Smooth muscle cell (in vitro differentiated cells): ENCODE measurements around the gene ZIC2. TPM values are rescaled to one million over a fixed set of nuclear protein-coding genes. Genes with fewer than 3 reads are reported as not detected.

Experiments used
- DNase-seq: peaks from one replicate; lab custom pipeline; 2025; ENCODE audit not compliant: unreplicated experiment; lab: John Stamatoyannopoulos, UW
- H2AFZ ChIP-seq: fragments of 200-600 bp; sonication (generic); 2 replicates; pipeline ENCODE4 v1.6.0; 2016; ENCODE audit warnings: antibody characterized with exemption, low read depth, mild to moderate bottlenecking
- H3F3A ChIP-seq: fragments of 200-600 bp; sonication (generic); 2 replicates; pipeline ENCODE4 v1.6.0; 2017; ENCODE audit warnings: antibody characterized with exemption, low read depth
- H3K27ac ChIP-seq: fragments of 200-600 bp; sonication (generic); 2 replicates; pipeline ENCODE4 v1.5.1; 2016; ENCODE audit warnings: low read depth, mild to moderate bottlenecking
- H3K27me3 ChIP-seq: fragments of 200-600 bp; sonication (generic); 2 replicates; pipeline ENCODE4 v1.6.1; 2016; ENCODE audit warnings: low read depth, mild to moderate bottlenecking
- H3K36me3 ChIP-seq: fragments of 200-600 bp; sonication (generic); 2 replicates; pipeline ENCODE4 v1.5.1; 2016; ENCODE audit warnings: low read depth
- H3K4me1 ChIP-seq: fragments of 200-600 bp; sonication (generic); 2 replicates; pipeline ENCODE4 v1.5.1; 2016; ENCODE audit warnings: low read depth
- H3K4me2 ChIP-seq: fragments of 200-600 bp; sonication (generic); 2 replicates; pipeline ENCODE4 v1.6.0; 2016; ENCODE audit warnings: mild to moderate bottlenecking
- H3K4me3 ChIP-seq: fragments of 200-600 bp; sonication (generic); 2 replicates; pipeline ENCODE4 v1.5.1; 2016; ENCODE audit warnings: mild to moderate bottlenecking
- H3K79me2 ChIP-seq: fragments of 200-600 bp; sonication (generic); 2 replicates; pipeline ENCODE4 v1.6.0; 2016; ENCODE audit warnings: low read depth, mild to moderate bottlenecking
- H3K9ac ChIP-seq: fragments of 200-600 bp; sonication (generic); 2 replicates; pipeline ENCODE4 v1.6.0; 2016; ENCODE audit warnings: low read depth
- H3K9me3 ChIP-seq: fragments of 200-600 bp; sonication (generic); replicated peaks from 2 replicates; pipeline ENCODE4 v1.5.1; 2016; ENCODE audit warnings: low read depth
- H4K20me1 ChIP-seq: fragments of 200-600 bp; sonication (generic); 2 replicates; pipeline ENCODE4 v1.6.0; 2016; ENCODE audit warnings: low read depth
- CTCF ChIP-seq: fragments of 200-600 bp; sonication (generic); IDR thresholded peaks from 2 replicates; pipeline ENCODE4 v1.5.1; 2017; ENCODE audit warnings: borderline replicate concordance, mild to moderate bottlenecking, antibody characterized with exemption; ENCODE audit not compliant: insufficient read depth, poor library complexity, severe bottlenecking
- WGBS: methylation state at CpG from one replicate; pipeline ENCODE4 v1.1.7; 2016; ENCODE audit warnings: low lambda C conversion rate; 5-methylcytosine and 5-hydroxymethylcytosine counted together
- polyA plus RNA-seq: library from polyadenylated mRNA; unstranded; fragments of >200 nt; fragmentation: Nextera tagmentation; extraction: Ambion mirVana; gene quantifications from 2 replicates; pipeline ENCODE4 v1.2.1, GENCODE V29; 2016
- total RNA-seq: library from RNA; depleted of rRNA; stranded (reverse); fragments of >200 nt; gene quantifications from 2 replicates; pipeline ENCODE4 v1.2.3, GENCODE V29; 2014

ZIC2 gene
- total and polyA plus RNA-seq, 2 experiments from 2014 or later = not detected

GRCh38 chr13:99985241-99985874 lies 3.8 kb downstream of the ZIC2 start:
- H3K4me2 ChIP-seq = no peak overlapping the region
- no peak for DNase-seq
- WGBS = under 1% methylated on average over 51 of the region's 55 CpGs
- H4K20me1 ChIP-seq = no peaks in the 10 kb centered on the region
- H3K9me3 ChIP-seq = no peaks in the 10 kb centered on the region
- no peak for TF ChIP-seq CTCF
- no peak overlapping the region for H3K27ac ChIP-seq
- H3K9ac ChIP-seq = no peak overlapping the region
- H3K36me3 ChIP-seq = no peaks in the 10 kb centered on the region
- no peaks in the 10 kb centered on the region for H3F3A ChIP-seq
- no peaks in the 10 kb centered on the region for H3K79me2 ChIP-seq
- no peak overlapping the region for H3K4me3 ChIP-seq
- H3K27me3 ChIP-seq = peaks cover 99% of the 10 kb centered on the region
- peaks cover 24% of the 10 kb centered on the region for H3K4me1 ChIP-seq
- no peak overlapping the region for H2AFZ ChIP-seq

DNA sequence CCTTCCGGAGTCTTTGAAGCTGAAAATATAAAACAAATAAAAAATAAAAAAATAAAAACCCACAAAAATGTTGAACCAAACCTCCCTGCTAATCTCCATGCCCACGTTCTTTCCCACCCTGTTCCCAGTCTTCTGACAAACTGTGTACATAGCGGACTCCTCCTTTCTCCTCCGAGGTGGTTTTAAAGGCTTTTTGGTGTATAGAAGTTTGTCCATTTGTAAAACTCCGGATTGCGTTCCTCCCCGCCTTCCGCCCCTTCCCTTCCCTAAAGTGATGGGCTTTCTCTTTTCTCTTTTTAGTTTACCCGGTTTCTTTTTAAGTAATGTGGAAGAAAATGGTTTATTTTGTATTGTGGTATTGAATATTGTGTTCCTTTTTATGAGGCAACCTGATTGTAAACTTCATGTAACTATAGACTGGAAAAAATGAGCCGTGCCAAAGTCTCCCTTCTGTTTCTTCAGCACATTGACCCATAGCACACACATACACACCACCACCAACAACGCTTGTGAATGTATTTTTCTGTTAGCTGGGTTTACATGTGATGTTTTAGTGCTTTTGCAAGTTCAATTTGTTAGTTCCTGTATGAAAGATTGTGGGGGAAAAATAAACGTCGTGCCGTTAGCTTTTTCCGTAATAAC lies 4.4 kb downstream of the ZIC2 start:
- no peak for TF ChIP-seq CTCF
- 37% methylated on average over 15 of the region's 15 CpGs for WGBS

GRCh38 chr13:99986741-99987140 lies 5.2 kb downstream of the ZIC2 start:
- no peak overlapping the region for H3K4me2 ChIP-seq
- no peaks in the 10 kb centered on the region for H3F3A ChIP-seq
- no peak overlapping the region for H2AFZ ChIP-seq
- 28% methylated on average over 8 of the region's 8 CpGs for WGBS
- H3K79me2 ChIP-seq = no peaks in the 10 kb centered on the region
- no peak overlapping the region for H3K9ac ChIP-seq
- no peak for DNase-seq
- peaks cover 27% of the 10 kb centered on the region for H3K4me1 ChIP-seq
- H3K27ac ChIP-seq = no peak overlapping the region
- H4K20me1 ChIP-seq = no peaks in the 10 kb centered on the region
- no peak for TF ChIP-seq CTCF
- H3K9me3 ChIP-seq = no peaks in the 10 kb centered on the region
- no peaks in the 10 kb centered on the region for H3K36me3 ChIP-seq
- H3K27me3 ChIP-seq = peaks cover 99% of the 10 kb centered on the region
- H3K4me3 ChIP-seq = no peak overlapping the region

More for the DNA sequence above, 4.4 kb downstream of the ZIC2 start:
- Histone ChIP-seq H3F3A (no peaks in the 10 kb centered on the region), H3K9ac (no peak overlapping the region), H3K36me3 (no peaks in the 10 kb centered on the region), H3K27me3 (peaks cover 99% of the 10 kb centered on the region), H2AFZ (no peak overlapping the region), H3K9me3 (no peaks in the 10 kb centered on the region), H3K4me3 (no peak overlapping the region), H3K27ac (no peak overlapping the region), H4K20me1 (no peaks in the 10 kb centered on the region), H3K79me2 (no peaks in the 10 kb centered on the region), H3K4me2 (no peak overlapping the region), H3K4me1 (peaks cover 24% of the 10 kb centered on the region)
- no peak for DNase-seq
